Parathyroid adenoma (tissue), 2 donors: Measurements from ENCODE around the gene NOXRED1.

Experiments used
- H2AFZ ChIP-seq: fragments of 300-600 bp; sonication (generic); one replicate; pipeline ENCODE4 v1.7.0; 2017; ENCODE audit warnings: antibody characterized with exemption, mild to moderate bottlenecking
- H3K27ac ChIP-seq: fragments of 300-600 bp; sonication (generic); one replicate; pipeline ENCODE4 v1.7.0; 2017
- H3K27me3 ChIP-seq: fragments of 300-600 bp; sonication (generic); one replicate; pipeline ENCODE4 v1.7.0; 2017; ENCODE audit warnings: low read length; ENCODE audit not compliant: control insufficient read depth, insufficient read depth
- H3K36me3 ChIP-seq: fragments of 300-600 bp; sonication (generic); one replicate; pipeline ENCODE4 v1.7.0; 2017; ENCODE audit warnings: low read length; ENCODE audit not compliant: control insufficient read depth, insufficient read depth
- H3K4me1 ChIP-seq: fragments of 300-600 bp; sonication (generic); one replicate; pipeline ENCODE4 v1.7.0; 2017; ENCODE audit warnings: control low read depth
- H3K4me2 ChIP-seq: fragments of 300-600 bp; sonication (generic); one replicate; pipeline ENCODE4 v1.7.0; 2017; ENCODE audit warnings: low read length
- H3K4me3 ChIP-seq: fragments of 300-600 bp; sonication (generic); one replicate; pipeline ENCODE4 v1.7.0; 2017; ENCODE audit warnings: low read depth, low read length
- H3K79me2 ChIP-seq: fragments of 300-600 bp; sonication (generic); one replicate; pipeline ENCODE4 v1.7.0; 2017; ENCODE audit warnings: control low read depth
- H3K9ac ChIP-seq: fragments of 300-600 bp; sonication (generic); one replicate; pipeline ENCODE4 v1.7.0; 2017; ENCODE audit warnings: mild to moderate bottlenecking
- H3K9me3 ChIP-seq: fragments of 300-600 bp; sonication (generic); one replicate; pipeline ENCODE4 v1.7.0; 2017; ENCODE audit warnings: low read length; ENCODE audit not compliant: control insufficient read depth
- CTCF ChIP-seq: fragments of 300-600 bp; sonication (generic); IDR thresholded peaks from one replicate; pipeline ENCODE4 v1.7.0; 2017; ENCODE audit warnings: antibody characterized with exemption, mild to moderate bottlenecking
- donor health status: primary hyperparathyroidism.

The NOXRED1 gene

GRCh38 chr14:77369285-77369684, 54.0 kb downstream of the NOXRED1 start:
- Histone ChIP-seq H3K79me2 (peaks cover 27% of the 10 kb centered on the region), H3K27me3 (no peaks in the 10 kb centered on the region), H3K4me3 (no peak overlapping the region), H3K9me3 (no peaks in the 10 kb centered on the region), H3K9ac (no peak overlapping the region), H2AFZ (no peak overlapping the region), H3K36me3 (no peaks in the 10 kb centered on the region), H3K4me2 (no peak overlapping the region), H3K4me1 (no peaks in the 10 kb centered on the region), H3K27ac (no peak overlapping the region)
- no peak for TF ChIP-seq CTCF

- H3K4me1 ChIP-seq = no peaks in the 10 kb centered on the region
- H3K9ac ChIP-seq = no peak overlapping the region
- no peak overlapping the region for H3K4me2 ChIP-seq
- H2AFZ ChIP-seq = no peak overlapping the region
- no peak overlapping the region for H3K4me3 ChIP-seq
- H3K9me3 ChIP-seq = no peaks in the 10 kb centered on the region
- no peak overlapping the region for H3K27ac ChIP-seq
- TF ChIP-seq CTCF = no peak
- no peaks in the 10 kb centered on the region for H3K27me3 ChIP-seq
- peaks cover 27% of the 10 kb centered on the region for H3K79me2 ChIP-seq
- H3K36me3 ChIP-seq = no peaks in the 10 kb centered on the region
These were observed 59.2 kb downstream of the NOXRED1 start for GRCh38 chr14:77364146-77364545.

DNA sequence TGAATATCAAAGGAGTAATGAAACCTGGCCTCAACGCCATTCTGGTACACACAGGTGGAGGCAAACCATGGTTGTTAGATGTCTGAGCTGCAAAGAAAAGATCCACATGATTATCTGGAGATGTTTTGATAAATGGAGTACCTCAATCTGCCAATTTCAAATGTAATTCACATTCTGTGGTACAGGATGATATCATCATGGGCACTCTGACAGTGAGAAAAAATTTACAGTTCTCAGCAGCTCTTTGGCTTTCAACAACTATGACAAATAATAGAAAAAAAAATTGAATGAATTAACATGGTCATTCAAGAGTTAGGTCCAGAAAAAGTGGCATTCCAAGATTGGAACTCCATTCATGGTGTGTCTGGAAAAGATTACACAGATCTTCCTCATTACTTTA, 63.7 kb downstream of the NOXRED1 start:
- no peak for TF ChIP-seq CTCF
- Histone ChIP-seq H2AFZ (no peak overlapping the region), H3K79me2 (peaks cover 13% of the 10 kb centered on the region), H3K36me3 (no peaks in the 10 kb centered on the region), H3K4me1 (no peaks in the 10 kb centered on the region), H3K9me3 (no peaks in the 10 kb centered on the region), H3K4me2 (no peak overlapping the region), H3K27me3 (no peaks in the 10 kb centered on the region), H3K4me3 (no peak overlapping the region), H3K9ac (no peak overlapping the region), H3K27ac (no peak overlapping the region)

- Histone ChIP-seq H3K9ac (no peak overlapping the region), H2AFZ (no peak overlapping the region), H3K36me3 (no peaks in the 10 kb centered on the region), H3K9me3 (no peaks in the 10 kb centered on the region), H3K79me2 (peaks cover 7% of the 10 kb centered on the region), H3K27me3 (no peaks in the 10 kb centered on the region), H3K4me1 (no peaks in the 10 kb centered on the region), H3K4me2 (no peak overlapping the region), H3K4me3 (no peak overlapping the region), H3K27ac (no peak overlapping the region)
- no peak for TF ChIP-seq CTCF
These were observed 66.4 kb downstream of the NOXRED1 start for GRCh38 chr14:77356899-77357298.

- H3K36me3 ChIP-seq = no peaks in the 10 kb centered on the region
- H3K9me3 ChIP-seq = no peaks in the 10 kb centered on the region
- H3K4me2 ChIP-seq = no peak overlapping the region
- TF ChIP-seq CTCF = no peak
- H3K9ac ChIP-seq = no peak overlapping the region
- no peak overlapping the region for H2AFZ ChIP-seq
- H3K27me3 ChIP-seq = no peaks in the 10 kb centered on the region
- H3K79me2 ChIP-seq = peaks cover 5% of the 10 kb centered on the region
- H3K27ac ChIP-seq = no peak overlapping the region
- H3K4me1 ChIP-seq = no peaks in the 10 kb centered on the region
- H3K4me3 ChIP-seq = no peak overlapping the region
These were observed 67.5 kb downstream of the NOXRED1 start for GRCh38 chr14:77355811-77356210.
